Skin epidermis (tissue), 12 donors: ENCODE results near the gene PLG.
"Not testable (repeated sequence)": the region's sequence is repeated elsewhere in the genome, so short reads cannot be mapped to it uniquely, and the experiment has no call there.

Experiments
- H3K27ac ChIP-seq, 21 experiments: fragments of 200-600 bp; sonication (generic) in 11 of 21; one replicate each; pipeline ENCODE4 v1.5.0; 2020; ENCODE audit warnings: mild to moderate bottlenecking in 3 of 21, inconsistent platforms in 2 of 21, moderate library complexity in 2 of 21
- H3K4me3 ChIP-seq, 7 experiments: fragments of 200-600 bp; sonication (generic) in 2 of 7; one replicate each; pipeline ENCODE4 v1.5.0; 2020; ENCODE audit warnings: inconsistent platforms in 2 of 7, mild to moderate bottlenecking in 2 of 7, moderate library complexity in 1 of 7

The PLG gene

GRCh38 chr6:160767647-160768019 is 65.6 kb downstream of the PLG start:
- Histone ChIP-seq H3K4me3 (peak overlapping the region in 2 of 7 experiments; percentile 21 to 38), H3K27ac (no peak overlapping the region)

DNA sequence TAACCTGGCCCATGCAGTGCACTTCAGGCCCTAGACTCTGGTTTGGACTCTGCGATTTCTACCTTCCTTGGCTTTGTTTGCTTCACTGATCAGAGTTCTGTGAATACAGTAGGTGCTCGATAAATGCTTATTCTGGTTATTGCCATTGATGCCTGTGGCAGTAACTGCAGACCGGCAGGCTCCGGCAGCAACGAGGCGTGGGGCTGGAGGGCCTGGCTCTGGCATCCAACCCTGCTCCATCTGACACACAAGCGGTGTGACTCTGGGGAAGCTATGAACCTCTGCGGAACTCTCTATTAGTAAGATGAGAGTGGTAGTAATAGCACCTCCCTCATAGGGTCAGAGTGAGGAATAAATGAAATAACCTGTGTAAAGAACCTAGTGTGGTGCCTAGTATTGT is 66.1 kb downstream of the PLG start:
- no peak overlapping the region for H3K4me3 ChIP-seq
- H3K27ac ChIP-seq = no peak overlapping the region

DNA sequence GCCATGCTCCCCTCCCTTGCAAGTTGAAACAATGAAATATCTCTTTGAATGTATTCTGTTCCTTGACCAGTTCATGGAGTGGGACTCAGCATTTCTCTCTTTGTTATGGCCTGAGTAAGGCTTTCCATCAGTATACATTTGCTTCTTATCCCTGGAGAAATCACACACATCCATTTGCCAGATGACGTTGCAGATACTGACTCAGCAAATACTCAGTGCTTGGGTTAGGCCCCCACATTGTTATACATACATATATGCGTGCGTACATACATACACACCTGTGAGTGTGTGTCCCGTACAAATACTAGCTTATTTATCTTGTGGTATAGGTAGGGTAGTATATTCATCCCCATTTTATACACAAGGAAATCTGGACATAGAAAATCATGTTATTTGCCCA is 72.4 kb downstream of the PLG start:
- H3K4me3 ChIP-seq = no peak overlapping the region

GRCh38 chr6:160775792-160776580 is 73.9 kb downstream of the PLG start:
- no peak overlapping the region for H3K4me3 ChIP-seq
- no peak overlapping the region for H3K27ac ChIP-seq

More for the DNA sequence above, 72.4 kb downstream of the PLG start:
- no peak overlapping the region for H3K27ac ChIP-seq

DNA sequence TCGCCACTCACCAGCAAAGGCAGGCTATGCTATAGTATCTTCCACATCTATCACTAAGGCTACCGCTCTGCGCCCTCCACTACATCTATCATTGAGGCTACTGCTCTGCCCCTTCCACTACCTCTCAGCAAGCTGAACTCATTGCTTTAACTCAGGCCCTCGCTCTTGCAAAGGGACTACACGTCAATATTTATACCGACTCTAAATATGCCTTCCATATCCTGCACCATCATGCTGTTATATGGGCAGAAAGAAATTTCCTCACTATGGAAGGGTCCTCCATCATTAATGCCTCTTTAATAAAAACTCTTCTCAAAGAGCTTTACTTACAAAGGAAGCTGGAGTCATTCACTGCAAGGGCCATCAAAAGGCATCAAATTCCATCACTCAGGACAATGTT is 77.1 kb downstream of the PLG start:
- not testable (repeated sequence) for H3K27ac ChIP-seq, H3K4me3 ChIP-seq

DNA sequence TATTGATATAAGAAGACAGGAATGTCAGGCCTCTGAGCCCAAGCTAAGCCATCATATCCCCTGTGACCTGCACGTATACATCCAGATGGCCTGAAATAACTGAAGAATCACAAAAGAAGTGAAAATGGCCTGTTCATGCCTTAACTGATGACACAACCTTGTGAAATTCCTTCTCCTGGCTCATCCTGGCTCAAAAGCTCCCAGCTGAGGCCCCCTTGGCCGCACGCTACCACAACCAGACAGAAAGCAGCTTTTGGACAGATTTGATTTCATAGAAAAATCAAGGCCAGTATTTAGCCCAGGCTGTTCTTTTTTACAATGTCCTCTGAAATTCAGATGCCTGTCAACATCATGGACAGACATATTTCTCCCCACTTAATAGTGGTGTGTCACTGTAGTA is 78.6 kb downstream of the PLG start:
- H3K27ac ChIP-seq = not testable (repeated sequence)

GRCh38 chr6:160781298-160781697 is 79.3 kb downstream of the PLG start:
- H3K4me3 ChIP-seq = no peak overlapping the region
- no peak overlapping the region for H3K27ac ChIP-seq

More for the DNA sequence above, 78.6 kb downstream of the PLG start:
- H3K4me3 ChIP-seq = not testable (repeated sequence)

GRCh38 chr6:160782228-160782627 is 80.2 kb downstream of the PLG start:
- no peak overlapping the region for H3K27ac ChIP-seq
- no peak overlapping the region for H3K4me3 ChIP-seq

GRCh38 chr6:160783741-160784140 is 81.7 kb downstream of the PLG start:
- Histone ChIP-seq H3K27ac (no peak overlapping the region), H3K4me3 (no peak overlapping the region)

GRCh38 chr6:160788126-160788525 is 86.1 kb downstream of the PLG start:
- not testable (repeated sequence) for H3K27ac ChIP-seq, H3K4me3 ChIP-seq

DNA sequence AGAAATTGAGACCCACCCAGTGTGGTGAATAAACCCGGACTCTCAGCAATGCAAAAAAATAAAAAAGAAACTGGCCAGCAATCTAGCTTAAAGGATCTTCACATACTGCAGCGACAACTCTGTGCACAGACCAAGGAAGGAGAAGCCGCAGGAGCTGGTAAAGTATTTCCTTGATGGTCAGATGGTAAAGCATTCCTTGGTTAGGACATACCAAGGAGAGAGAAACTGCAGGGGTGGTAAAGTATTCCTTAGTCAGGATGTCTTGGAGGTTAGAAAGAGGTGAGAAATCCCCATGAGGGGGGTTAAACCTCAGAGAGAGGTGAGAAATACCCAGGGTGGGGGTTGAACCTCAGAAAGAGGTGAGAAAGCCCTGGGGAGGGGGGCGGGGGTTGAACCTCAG is 86.8 kb downstream of the PLG start:
- no peak overlapping the region for H3K27ac ChIP-seq

GRCh38 chr6:160789263-160790027 is 87.4 kb downstream of the PLG start:
- Histone ChIP-seq H3K27ac (no peak overlapping the region), H3K4me3 (no peak overlapping the region)

More for the DNA sequence above, 86.8 kb downstream of the PLG start:
- H3K4me3 ChIP-seq = no peak overlapping the region

- H3K4me3 ChIP-seq = no peak overlapping the region
These were observed 88.2 kb downstream of the PLG start for GRCh38 chr6:160790028-160790792.

DNA sequence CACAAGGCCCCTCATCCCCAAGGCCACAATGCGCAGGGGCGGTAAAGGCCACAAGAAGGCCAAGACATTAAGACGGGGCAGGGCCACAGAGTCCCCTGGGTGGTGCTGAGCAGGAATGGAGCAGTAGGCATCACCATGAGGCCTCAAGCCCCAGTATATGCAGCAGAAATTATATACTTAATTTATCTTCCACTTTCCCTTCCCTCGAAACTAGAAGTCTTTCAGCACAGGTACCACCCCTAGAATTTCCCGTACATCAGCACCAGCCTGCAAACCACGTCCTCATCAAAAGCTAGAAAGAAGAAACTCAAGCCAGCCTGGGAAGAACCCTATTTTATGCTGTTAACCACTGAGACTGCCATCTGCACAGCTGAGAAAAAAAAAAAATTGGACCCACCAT is 89.4 kb downstream of the PLG start:
- Histone ChIP-seq H3K27ac (no peak overlapping the region), H3K4me3 (no peak overlapping the region)

More at GRCh38 chr6:160790028-160790792, 88.2 kb downstream of the PLG start:
- H3K27ac ChIP-seq = peak overlapping the region in 1 of 21 experiments; percentile 49

GRCh38 chr6:160791981-160792418 is 90.0 kb downstream of the PLG start:
- Histone ChIP-seq H3K4me3 (no peak overlapping the region), H3K27ac (no peak overlapping the region)

DNA sequence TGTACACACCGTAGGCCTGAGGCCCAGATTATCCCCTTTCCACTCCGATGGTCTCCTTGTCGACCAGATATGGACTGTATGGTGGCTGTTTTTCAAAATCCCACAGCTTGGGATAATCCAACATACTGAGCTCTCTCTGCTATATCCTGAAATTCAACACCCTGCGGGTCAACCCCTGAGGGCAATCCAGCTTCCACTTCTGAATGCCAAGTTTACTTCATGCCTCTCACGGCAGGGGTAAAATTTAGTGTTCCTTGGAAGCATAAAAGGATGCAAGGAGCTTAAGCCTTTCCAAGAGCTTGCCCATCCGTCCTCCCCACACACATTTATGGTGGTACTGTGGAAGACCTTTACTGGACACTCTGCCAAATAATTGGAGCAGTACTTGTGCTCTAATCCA is 90.7 kb downstream of the PLG start:
- no peak overlapping the region for H3K27ac ChIP-seq
- no peak overlapping the region for H3K4me3 ChIP-seq

GRCh38 chr6:160793652-160794051 is 91.6 kb downstream of the PLG start:
- Histone ChIP-seq H3K27ac (no peak overlapping the region), H3K4me3 (no peak overlapping the region)

DNA sequence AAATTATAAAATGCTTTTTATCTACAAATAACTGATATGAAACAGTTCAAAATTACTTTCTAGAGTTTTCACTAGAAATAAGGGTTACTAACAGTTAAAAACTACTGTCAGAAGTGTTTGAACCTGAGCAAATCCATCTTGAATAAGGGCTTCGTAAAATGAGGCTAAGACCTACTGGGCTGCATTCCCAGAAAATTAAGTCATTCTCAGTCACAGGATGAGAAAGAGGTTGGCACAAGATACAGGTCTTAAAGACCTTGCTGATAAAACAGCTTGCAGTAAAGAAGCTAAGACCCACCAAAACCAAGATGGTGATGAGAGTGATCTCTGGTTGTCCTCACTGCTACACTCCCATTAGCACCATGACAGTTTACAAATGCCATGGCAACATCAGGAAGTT is 93.7 kb downstream of the PLG start:
- no peak overlapping the region for H3K27ac ChIP-seq
- no peak overlapping the region for H3K4me3 ChIP-seq

GRCh38 chr6:160798625-160799024 is 96.6 kb downstream of the PLG start:
- no peak overlapping the region for H3K4me3 ChIP-seq
- H3K27ac ChIP-seq = no peak overlapping the region

- Histone ChIP-seq H3K4me3 (no peak overlapping the region), H3K27ac (no peak overlapping the region)
These were observed 97.9 kb downstream of the PLG start for GRCh38 chr6:160799801-160800506.
